Chondrocyte (in vitro differentiated cells): ENCODE results near the gene SAMD8. TPM values are rescaled to one million over a fixed set of nuclear protein-coding genes. Genes with fewer than 3 reads are reported as not detected.
"Not testable (repeated sequence)": the region's sequence is repeated elsewhere in the genome, so short reads cannot be mapped to it uniquely, and the experiment has no call there.

Experiments used
- DNase-seq: peaks from one replicate; pipeline ENCODE4 v3.0.0; 2021; ENCODE audit warnings: mixed read lengths, low spot score
- H3K27ac Mint-ChIP-seq: one replicate; pipeline ENCODE4 v1.8.0; 2021; ENCODE audit warnings: mild to moderate bottlenecking, moderate library complexity, mixed read lengths; ENCODE audit not compliant: unreplicated experiment
- H3K27me3 Mint-ChIP-seq: 2 replicates; pipeline ENCODE4 v1.8.0; 2021; ENCODE audit warnings: low read depth, mixed read lengths
- H3K36me3 Mint-ChIP-seq: 2 replicates; pipeline ENCODE4 v1.8.0; 2021; ENCODE audit warnings: low read depth, mixed read lengths
- H3K4me1 Mint-ChIP-seq: 2 replicates; pipeline ENCODE4 v1.8.0; 2021; ENCODE audit warnings: low read depth, mild to moderate bottlenecking, mixed read lengths
- H3K4me3 Mint-ChIP-seq: one replicate; pipeline ENCODE4 v1.8.0; 2021; ENCODE audit warnings: mild to moderate bottlenecking, moderate library complexity, mixed read lengths; ENCODE audit not compliant: unreplicated experiment
- H3K9me3 Mint-ChIP-seq: 2 replicates; pipeline ENCODE4 v1.8.0; 2021; ENCODE audit warnings: low read depth, mixed read lengths
- CTCF ChIP-seq: fragments of 200-600 bp; sonication (generic); IDR thresholded peaks from 2 replicates; pipeline ENCODE4 v1.5.0; 2021; ENCODE audit warnings: antibody characterized with exemption, mild to moderate bottlenecking, moderate library complexity
- total RNA-seq: library from RNA; stranded (reverse); gene quantifications from 3 replicates; pipeline ENCODE4 v1.2.1, GENCODE V29; 2021

Gene SAMD8
- total RNA-seq, 1 donor from 2014 or later, result 24.7 TPM

DNA sequence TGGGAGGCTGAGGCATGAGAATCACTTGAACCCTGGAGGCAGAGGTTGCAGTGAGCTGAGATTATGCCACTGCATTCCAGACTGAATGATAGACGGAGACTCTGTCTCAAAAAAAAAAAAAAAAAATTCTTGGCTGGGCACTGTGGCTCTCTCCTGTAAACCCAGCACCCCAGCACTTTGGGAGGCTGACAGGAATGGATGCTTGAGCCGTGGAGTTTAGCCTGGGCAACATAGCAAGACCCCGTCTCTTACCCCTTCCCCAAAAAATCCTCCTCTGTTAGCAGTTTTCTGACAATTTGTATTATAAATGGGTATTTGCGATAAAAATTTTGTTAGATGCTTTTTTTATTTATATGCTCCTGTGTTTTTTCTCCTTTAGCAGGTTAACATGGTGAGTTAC, 11.0 kb downstream of the SAMD8 start:
- peaks cover 3% of the 10 kb centered on the region for H3K36me3 Mint-ChIP-seq
- H3K4me1 Mint-ChIP-seq, result peaks cover 17% of the 10 kb centered on the region
- DNase-seq, result no peak
- H3K9me3 Mint-ChIP-seq, result no peaks in the 10 kb centered on the region
- no peak overlapping the region for H3K27ac Mint-ChIP-seq
- H3K27me3 Mint-ChIP-seq, result no peaks in the 10 kb centered on the region
- TF ChIP-seq CTCF, result no peak
- no peak overlapping the region for H3K4me3 Mint-ChIP-seq

DNA sequence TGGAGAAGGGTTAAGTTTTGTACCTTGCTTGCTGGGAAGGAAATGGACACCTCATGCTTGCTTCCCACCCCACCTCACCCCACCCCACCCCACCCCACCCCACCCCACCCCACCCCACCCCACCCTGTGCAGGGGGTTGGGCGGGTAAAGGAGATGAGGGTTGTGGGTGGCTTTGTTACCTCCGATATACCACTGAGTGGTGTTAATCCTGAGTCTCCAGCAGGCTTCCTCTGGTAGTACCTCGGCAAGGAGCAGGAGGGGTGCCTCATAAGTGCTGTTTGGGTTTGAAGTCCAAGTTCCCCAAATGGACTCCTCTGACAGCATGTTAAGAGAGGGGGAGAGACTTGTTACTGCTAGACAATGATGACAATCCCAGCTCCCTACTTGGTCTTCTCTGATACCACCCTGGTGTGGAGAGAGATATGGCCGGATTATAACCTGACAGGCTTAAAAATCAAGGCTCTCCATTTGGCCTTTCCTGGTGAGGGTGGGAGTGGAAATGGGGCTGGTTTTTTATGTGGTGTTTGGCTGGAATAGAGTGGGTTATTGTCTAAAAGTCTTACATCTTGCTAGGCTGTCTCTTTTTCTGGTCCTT, 11.7 kb downstream of the SAMD8 start:
- Mint-ChIP-seq H3K9me3 (no peaks in the 10 kb centered on the region), H3K36me3 (peaks cover 3% of the 10 kb centered on the region), H3K4me1 (peaks cover 18% of the 10 kb centered on the region), H3K4me3 (no peak overlapping the region), H3K27ac (no peak overlapping the region), H3K27me3 (no peaks in the 10 kb centered on the region)
- DNase-seq, result no peak
- TF ChIP-seq CTCF, result no peak

DNA sequence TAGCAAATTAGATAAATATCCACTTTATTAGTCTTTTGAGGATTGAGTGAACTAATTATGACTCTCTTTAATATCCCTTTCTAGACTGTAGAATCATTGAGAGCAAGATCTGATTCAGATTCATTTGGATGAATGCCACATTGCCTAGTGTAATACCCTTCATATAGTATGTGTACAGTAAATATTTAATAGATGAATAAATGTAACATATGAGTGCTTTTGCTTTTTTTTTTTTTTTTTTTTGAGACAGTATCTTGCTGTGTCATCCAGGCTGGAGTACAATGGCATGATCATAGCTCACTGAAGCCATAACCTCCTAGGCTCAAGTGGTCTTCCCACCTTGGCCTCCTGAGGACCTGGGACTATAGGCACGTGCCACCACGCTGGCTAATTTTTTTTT, 14.8 kb downstream of the SAMD8 start:
- no peaks in the 10 kb centered on the region for H3K27me3 Mint-ChIP-seq
- DNase-seq, result no peak
- peak overlapping the region; percentile 55 for H3K27ac Mint-ChIP-seq
- no peak for TF ChIP-seq CTCF
- H3K4me1 Mint-ChIP-seq, result peaks cover 18% of the 10 kb centered on the region
- H3K4me3 Mint-ChIP-seq, result no peak overlapping the region
- no peaks in the 10 kb centered on the region for H3K9me3 Mint-ChIP-seq
- peaks cover 3% of the 10 kb centered on the region for H3K36me3 Mint-ChIP-seq

GRCh38 chr10:75127471-75127870, 16.0 kb downstream of the SAMD8 start:
- Mint-ChIP-seq H3K36me3 (peaks cover 3% of the 10 kb centered on the region), H3K27me3 (no peaks in the 10 kb centered on the region), H3K9me3 (no peaks in the 10 kb centered on the region), H3K27ac (peak overlapping the region; percentile 63), H3K4me1 (peaks cover 18% of the 10 kb centered on the region), H3K4me3 (no peak overlapping the region)
- no peak for TF ChIP-seq CTCF
- DNase-seq, result no peak

GRCh38 chr10:75128985-75129384, 17.5 kb downstream of the SAMD8 start:
- not testable (repeated sequence) for H3K9me3 Mint-ChIP-seq, H3K36me3 Mint-ChIP-seq, DNase-seq, H3K27me3 Mint-ChIP-seq, H3K4me3 Mint-ChIP-seq
- peaks cover 18% of the 10 kb centered on the region for H3K4me1 Mint-ChIP-seq
- H3K27ac Mint-ChIP-seq, result peak overlapping the region; percentile 41

DNA sequence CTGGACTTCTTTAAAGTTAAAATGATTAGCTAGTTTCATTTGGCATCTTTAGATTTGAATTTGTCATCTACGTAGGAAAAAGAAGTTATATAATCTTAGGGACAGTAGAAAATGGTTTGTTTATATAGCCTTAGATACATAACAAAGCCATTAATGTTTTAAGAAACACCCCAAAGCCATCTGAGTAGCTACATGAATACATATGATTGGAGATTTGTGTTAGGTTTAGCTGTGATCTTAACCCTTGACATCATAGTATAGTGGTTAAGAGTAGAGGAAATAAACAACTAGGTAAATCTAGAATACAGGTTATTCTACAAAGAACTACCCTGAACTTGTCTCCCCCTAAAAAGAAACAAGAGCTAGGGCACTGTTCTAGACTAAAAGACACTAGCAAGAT, 18.1 kb downstream of the SAMD8 start:
- Mint-ChIP-seq H3K27ac (no peak overlapping the region), H3K9me3 (no peaks in the 10 kb centered on the region)

DNA sequence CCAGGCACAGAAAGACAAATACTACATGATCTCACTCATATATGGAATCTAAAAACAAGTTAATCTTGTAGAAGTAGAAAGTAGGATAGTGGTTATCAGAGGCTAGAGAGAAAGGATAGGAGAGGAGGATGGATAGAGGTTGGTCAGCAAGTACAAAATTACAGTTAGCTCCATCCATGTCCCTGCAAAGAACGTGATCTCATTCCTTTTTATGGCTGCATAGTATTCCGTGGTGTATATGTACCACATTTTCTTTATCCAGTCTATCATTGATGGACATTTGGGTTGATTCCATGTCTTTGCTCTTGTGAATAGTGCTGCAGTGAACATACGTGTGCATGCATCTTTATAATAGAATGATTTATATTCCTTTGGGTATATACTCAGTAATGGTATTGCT, 22.2 kb downstream of the SAMD8 start:
- DNase-seq, H3K36me3 Mint-ChIP-seq, H3K27me3 Mint-ChIP-seq, H3K4me3 Mint-ChIP-seq, H3K9me3 Mint-ChIP-seq, H3K27ac Mint-ChIP-seq: not testable (repeated sequence)
- peaks cover 26% of the 10 kb centered on the region for H3K4me1 Mint-ChIP-seq

More for the DNA sequence above, 18.1 kb downstream of the SAMD8 start:
- DNase-seq, result no peak
- no peak for TF ChIP-seq CTCF
- Mint-ChIP-seq H3K4me3 (no peak overlapping the region), H3K4me1 (peaks cover 18% of the 10 kb centered on the region), H3K36me3 (peaks cover 5% of the 10 kb centered on the region), H3K27me3 (no peaks in the 10 kb centered on the region)
